Stimulated activated CD4-positive, alpha-beta T cell treated with anti-CD3 and anti-CD28 coated beads, Interleukin-4, amount 100 ng/mL, for 48 hours (primary cell): ENCODE data around the gene SCAMP3.

ENCODE experiments used
- DNase-seq, 2 donors: peaks; one replicate each; pipeline ENCODE4 v3.0.0-alpha.2; 2020; ENCODE audit warnings: low read depth in 2 of 2

SCAMP3 gene

GRCh38 chr1:155285631-155286044 is 23.5 kb upstream of the SCAMP3 start:
- DNase-seq, result no peak

DNA sequence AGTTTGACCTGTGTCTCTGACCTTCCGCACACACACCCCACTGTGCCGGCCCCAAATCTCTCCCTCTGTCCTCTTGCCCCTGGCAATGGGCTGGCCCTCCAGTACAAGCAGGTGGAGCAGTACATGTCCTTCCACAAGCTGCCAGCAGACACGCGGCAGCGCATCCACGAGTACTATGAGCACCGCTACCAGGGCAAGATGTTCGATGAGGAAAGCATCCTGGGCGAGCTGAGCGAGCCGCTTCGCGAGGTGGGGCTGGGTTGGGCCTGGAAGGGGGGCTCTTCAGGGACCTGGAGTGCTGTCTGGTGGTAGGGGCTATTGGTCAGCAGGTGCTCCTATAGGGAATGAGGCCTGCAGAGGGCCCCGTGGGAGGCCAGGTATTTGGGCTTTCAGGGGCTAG is 22.9 kb upstream of the SCAMP3 start:
- DNase-seq, result no peak

GRCh38 chr1:155284476-155284875 is 22.3 kb upstream of the SCAMP3 start:
- DNase-seq, result no peak

GRCh38 chr1:155282488-155283091 is 20.4 kb upstream of the SCAMP3 start:
- DNase-seq, result no peak

DNA sequence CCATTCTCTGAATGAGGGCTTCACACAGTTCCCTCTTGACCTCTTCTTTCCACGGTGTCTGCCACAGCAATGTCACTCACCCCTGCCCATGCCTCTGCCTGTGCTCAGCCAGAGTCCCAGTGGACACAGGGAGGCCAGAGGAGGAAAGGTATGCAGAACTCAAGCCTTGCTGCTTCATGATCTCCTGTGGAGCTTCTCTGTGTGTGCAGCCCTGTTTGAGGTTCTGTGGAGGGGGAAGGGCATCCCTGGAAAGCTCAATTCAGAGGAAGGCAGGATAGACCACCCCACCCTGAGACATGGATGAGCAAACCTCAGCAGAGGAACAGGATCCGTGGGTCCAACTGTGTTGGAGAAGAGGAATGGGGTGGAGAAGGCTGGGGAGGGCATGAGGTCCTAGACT is 17.1 kb upstream of the SCAMP3 start:
- DNase-seq, result no peak

GRCh38 chr1:155278689-155279160 is 16.6 kb upstream of the SCAMP3 start:
- no peak for DNase-seq

DNA sequence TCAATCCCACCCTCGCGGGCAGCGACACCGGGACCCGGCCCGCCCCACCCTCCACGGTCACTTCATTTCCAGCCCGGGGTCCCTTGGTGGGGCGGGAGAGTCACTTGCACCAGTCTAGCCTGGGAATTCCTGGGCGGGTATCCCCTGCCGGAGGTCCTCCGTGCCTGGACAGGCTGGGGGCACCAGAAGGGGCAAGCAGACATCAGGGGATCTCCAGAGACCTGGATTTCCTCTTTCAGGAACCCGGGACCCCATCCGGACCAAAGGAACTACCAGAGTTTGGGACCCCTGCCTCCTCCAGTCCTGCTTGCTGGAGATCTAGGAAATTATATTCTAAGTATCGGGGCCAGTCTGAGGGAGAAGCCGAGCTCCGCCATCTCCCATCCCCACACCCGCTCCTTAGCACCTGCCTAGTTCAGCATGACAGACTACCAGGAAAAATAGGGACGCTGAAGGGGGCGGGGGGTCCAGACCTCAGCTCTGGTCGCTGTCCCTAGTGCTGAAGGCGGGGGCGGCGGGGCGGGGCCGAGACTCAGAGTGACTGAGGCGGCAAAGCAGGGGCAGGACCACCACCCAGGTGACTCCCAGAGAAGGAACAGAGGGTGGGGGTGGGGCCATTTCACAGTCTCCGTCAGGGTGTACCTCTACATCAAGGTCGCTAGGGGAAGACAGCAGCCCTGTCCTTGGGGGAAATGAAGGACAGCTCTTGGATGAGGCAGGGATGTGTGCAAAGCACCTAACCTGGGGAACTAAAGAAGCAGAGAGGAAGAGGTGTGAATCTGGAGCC is 15.9 kb upstream of the SCAMP3 start:
- DNase-seq, result peak; percentile 64 to 81

DNA sequence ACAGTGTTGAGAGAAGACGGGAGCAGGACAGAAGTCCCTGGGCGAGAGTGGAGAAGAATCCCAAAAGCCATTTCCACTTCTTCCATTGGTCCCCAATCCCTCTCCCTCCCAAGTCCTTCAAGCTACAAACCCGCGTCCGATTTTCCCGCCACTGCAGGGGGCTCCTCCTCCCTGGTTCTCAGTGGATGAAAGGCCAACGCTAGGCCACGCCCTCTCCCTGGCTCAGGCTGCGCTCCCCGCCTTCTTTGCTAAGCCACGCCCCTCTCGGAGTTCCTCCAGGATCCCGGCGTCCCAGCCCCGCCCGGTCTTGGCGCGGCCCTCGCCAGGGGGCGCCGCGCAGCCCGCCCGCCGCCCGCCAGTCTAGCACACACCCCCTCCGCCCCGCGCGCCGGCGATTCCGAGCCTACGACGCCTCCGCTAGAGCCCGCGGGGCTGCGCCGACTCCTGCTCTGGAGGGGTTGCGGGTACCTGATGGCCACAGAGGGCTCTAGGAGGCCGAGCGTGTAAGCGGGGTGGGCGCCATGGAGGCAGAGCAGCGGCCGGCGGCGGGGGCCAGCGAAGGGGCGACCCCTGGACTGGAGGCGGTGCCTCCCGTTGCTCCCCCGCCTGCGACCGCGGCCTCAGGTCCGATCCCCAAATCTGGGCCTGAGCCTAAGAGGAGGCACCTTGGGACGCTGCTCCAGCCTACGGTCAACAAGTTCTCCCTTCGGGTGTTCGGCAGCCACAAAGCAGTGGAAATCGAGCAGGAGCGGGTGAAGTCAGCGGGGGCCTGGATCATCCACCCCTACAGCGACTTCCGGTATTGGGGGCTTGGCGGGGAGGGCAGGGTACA is 15.1 kb upstream of the SCAMP3 start, which contains the start of gene HCN3:
Gene HCN3 (plus strand): TSS at position 394 of the 832 bp plus-strand sequence. CDS start 128 bp downstream, at position 522.
- DNase-seq, result peak; percentile 92 to 97

DNA sequence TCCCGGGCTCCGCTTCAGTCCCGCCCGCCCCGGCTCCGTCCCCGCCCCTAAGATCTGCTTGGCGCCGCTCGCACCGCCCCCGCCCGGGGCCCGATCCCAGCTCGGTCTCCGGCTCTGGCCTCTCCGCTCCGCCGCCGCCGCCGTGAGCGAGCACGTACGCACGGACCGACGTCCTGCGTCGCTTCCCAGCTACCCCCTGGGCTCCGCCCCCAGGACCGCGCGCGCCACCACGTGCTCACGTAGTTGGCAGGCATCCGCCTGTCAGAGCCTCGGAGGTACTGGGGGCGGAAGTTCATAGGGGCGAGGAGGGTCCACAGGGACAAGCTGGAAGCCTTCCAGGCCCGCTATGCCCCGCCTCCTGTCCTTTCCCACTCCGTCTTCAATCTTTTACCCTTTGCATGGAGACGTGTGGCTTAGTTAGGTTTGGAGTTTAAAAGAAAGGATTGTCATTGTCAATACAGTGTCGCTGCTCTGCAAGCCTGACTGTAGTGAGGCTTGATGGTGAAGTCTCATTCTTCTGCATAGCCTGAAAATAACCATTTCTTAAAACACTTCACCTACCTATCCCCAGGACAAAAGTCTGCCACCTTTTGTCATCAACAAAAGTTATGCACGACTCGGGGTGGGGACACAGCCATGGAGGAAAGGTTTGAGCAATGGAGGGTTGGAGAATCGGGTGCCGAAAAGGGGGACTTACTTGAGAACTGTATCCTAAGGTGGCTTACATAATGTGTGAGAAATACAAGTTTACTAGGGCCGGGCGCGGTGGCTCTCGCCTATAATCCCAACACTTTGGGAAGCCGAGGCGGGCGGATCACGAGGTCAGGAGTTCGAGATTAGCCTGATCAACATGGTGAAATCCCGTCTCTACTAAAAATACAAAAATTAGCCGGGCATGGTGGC is 11.4 kb upstream of the SCAMP3 start, which contains the start of gene CLK2:
Gene CLK2 (minus strand): TSS at position 162 of the 903 bp plus-strand sequence. CDS start 2,527 bp downstream, outside the sequence.
- DNase-seq, result peak; percentile 96 to 98

- DNase-seq, result no peak
These were observed 10.5 kb upstream of the SCAMP3 start for GRCh38 chr1:155272466-155273342.

DNA sequence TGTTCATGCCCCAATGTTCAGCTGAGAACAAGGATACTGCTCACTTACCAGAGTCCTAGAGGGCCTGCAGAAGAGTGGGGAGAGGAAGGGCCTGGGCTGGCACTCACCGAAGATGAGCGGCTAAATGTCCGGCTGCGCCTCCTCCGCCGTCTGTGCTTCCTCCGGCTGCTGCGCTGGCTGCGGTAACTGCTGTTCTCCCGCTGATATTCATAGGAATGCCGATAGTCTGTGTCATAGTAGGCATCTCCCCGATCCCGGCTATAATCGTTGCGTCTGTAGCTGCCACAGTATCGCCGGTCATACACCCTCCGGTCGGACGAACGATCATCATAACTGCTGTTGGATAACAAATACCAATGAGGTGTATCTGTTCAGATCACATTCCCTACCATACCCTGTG is 7.2 kb upstream of the SCAMP3 start:
- DNase-seq, result no peak

- DNase-seq, result no peak
These were observed 6.5 kb upstream of the SCAMP3 start for GRCh38 chr1:155268630-155269029.

- DNase-seq, result no peak
These were observed 5.2 kb upstream of the SCAMP3 start for GRCh38 chr1:155267373-155267772.

DNA sequence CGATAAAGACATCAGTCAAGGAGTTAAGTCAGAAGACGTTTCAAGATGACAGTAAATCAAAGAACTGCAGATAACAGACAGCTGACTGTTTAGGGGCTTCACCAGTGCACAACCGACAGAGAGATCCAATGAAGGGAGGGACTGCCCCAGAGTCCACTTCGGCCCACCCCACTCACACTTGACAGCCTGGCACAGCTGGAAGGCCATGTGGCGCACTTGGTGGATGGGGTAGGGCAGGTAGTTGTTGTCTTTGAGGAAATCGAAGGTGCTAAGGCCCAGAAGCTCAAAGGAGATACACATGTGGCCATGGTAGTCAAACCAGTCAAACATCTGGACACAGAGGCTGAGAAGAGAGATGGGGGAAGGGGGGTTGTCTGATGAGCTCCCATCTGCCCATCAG is 4.4 kb upstream of the SCAMP3 start:
- DNase-seq, result no peak

GRCh38 chr1:155263067-155263466 is 907 bp upstream of the SCAMP3 start:
- no peak for DNase-seq

- no peak for DNase-seq
These were observed 688 bp downstream of the SCAMP3 start for GRCh38 chr1:155261493-155261851.

DNA sequence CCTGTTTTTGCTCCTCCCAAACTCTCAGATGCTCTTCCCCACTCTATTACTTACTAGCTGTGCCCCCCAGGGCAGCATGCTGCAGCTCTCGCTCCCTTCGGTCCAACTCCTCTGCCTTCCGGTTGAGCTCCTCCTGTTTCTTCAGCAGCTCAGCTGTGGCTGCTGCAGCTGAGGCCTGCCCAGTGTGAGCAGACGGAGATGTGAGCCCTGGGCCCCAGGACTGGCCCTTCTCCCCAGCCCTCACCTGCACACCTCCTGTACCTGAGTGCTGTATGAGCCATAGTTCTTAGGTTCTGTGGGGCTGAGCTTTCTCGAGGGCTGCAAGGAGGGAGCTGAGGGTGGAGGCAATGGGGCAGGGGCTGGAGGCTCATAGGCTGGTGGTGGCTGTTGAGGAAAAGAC is 1.9 kb downstream of the SCAMP3 start:
- no peak for DNase-seq

- no peak for DNase-seq
These were observed 5.9 kb downstream of the SCAMP3 start for GRCh38 chr1:155256058-155256852.

GRCh38 chr1:155255243-155256007 is 6.7 kb downstream of the SCAMP3 start, which contains the start of gene ENTREP3:
TSS of gene ENTREP3 (minus strand) at chr1:155255483. CDS start at chr1:155254877, 606 bp downstream.
- peak; percentile 74 to 75 for DNase-seq
